Endodermal cell (in vitro differentiated cells): Measurements from ENCODE around the gene HS3ST3A1. TPM values are rescaled to one million over a fixed set of nuclear protein-coding genes. Genes with fewer than 3 reads are reported as not detected.

Source experiments
- DNase-seq: peaks from one replicate; pipeline ENCODE4 v3.0.0-alpha.2; 2017
- H3K27ac ChIP-seq: 2 replicates; pipeline ENCODE4 v1.5.1; 2013; ENCODE audit warnings: mild to moderate bottlenecking, low read depth, low read length, moderate library complexity
- H3K27me3 ChIP-seq: 2 replicates; pipeline ENCODE4 v1.6.1; 2013; ENCODE audit warnings: mild to moderate bottlenecking, low read length, moderate library complexity; ENCODE audit not compliant: insufficient read depth, control insufficient read depth, poor library complexity, severe bottlenecking
- H3K36me3 ChIP-seq: 2 replicates; pipeline ENCODE4 v1.7.0; 2013; ENCODE audit warnings: mild to moderate bottlenecking, low read length, moderate library complexity; ENCODE audit not compliant: control insufficient read depth, insufficient read depth
- H3K4me1 ChIP-seq: one replicate; pipeline ENCODE4 v1.7.0; 2013; ENCODE audit warnings: low read length; ENCODE audit not compliant: control insufficient read depth, insufficient read depth
- H3K4me3 ChIP-seq: 2 replicates; pipeline ENCODE4 v1.5.1; 2013; ENCODE audit warnings: mild to moderate bottlenecking, low read length, moderate library complexity
- H3K9ac ChIP-seq: 2 replicates; pipeline ENCODE4 v1.6.1; 2013; ENCODE audit warnings: mild to moderate bottlenecking, low read length, moderate library complexity; ENCODE audit not compliant: poor library complexity, severe bottlenecking; ENCODE audit errors: extremely low read depth
- H3K9me3 ChIP-seq: 2 replicates; pipeline ENCODE4 v1.6.1; 2013; ENCODE audit warnings: mild to moderate bottlenecking, low read length, moderate library complexity; ENCODE audit not compliant: control insufficient read depth
- H3K27ac Mint-ChIP-seq: 2 replicates; pipeline ENCODE4 v1.8.0; 2020; ENCODE audit warnings: mixed read lengths
- H3K27me3 Mint-ChIP-seq: 2 replicates; pipeline ENCODE4 v1.8.0; 2021; ENCODE audit warnings: mild to moderate bottlenecking, mixed read lengths; ENCODE audit not compliant: insufficient read depth
- H3K36me3 Mint-ChIP-seq: 2 replicates; pipeline ENCODE4 v1.8.0; 2020; ENCODE audit warnings: low read depth, mixed read lengths
- H3K4me1 Mint-ChIP-seq: 2 replicates; pipeline ENCODE4 v1.8.0; 2020; ENCODE audit warnings: mixed read lengths
- H3K4me3 Mint-ChIP-seq: 2 replicates; pipeline ENCODE4 v1.8.0; 2020; ENCODE audit warnings: mild to moderate bottlenecking, moderate library complexity, mixed read lengths
- H3K9me3 Mint-ChIP-seq: 2 replicates; pipeline ENCODE4 v1.8.0; 2020; ENCODE audit warnings: mild to moderate bottlenecking, mixed read lengths
- WGBS, 2 experiments: methylation state at CpG; one replicate each; pipeline versions ENCODE4 v1.1.5 to v1.1.7; 2013; ENCODE audit warnings: missing lambda C conversion rate in 2 of 2, mixed read lengths in 1 of 2; ENCODE audit not compliant: insufficient coverage in 1 of 2, insufficient read length in 1 of 2; 5-methylcytosine and 5-hydroxymethylcytosine counted together
- long read RNA-seq, 4 experiments: library from polyadenylated mRNA in 2 of 4; library from RNA in 1 of 4; library from capped mRNA in 1 of 4; stranded (forward) in 3 of 4; unstranded in 1 of 4; transcript quantifications; one replicate each; pipeline ENCODE4 v2.0.0, GENCODE V29; 2020 to 2021; ENCODE audit warnings: inconsistent platforms in 1 of 4
- polyA plus RNA-seq, 2 experiments: library from polyadenylated mRNA; stranded (reverse); fragments of 50-300 nt; gene quantifications; one replicate each; pipeline ENCODE4 v1.2.3, GENCODE V29; 2013
- total RNA-seq, 2 donors: library from RNA; stranded (reverse); fragmentation: NEBNext Ultra II Directional in 1 of 2; extraction: Animal tissue kit (Norgen Biotek cat#: 25700) in 1 of 2; gene quantifications; 2 replicates in 1 of 2; 3 replicates in 1 of 2; pipeline ENCODE4 v1.2.1, GENCODE V29; 2021
- TF ChIP-seq, protein P1 (sequence below): fragments of 200-600 bp; sonication (generic); conservative IDR thresholded peaks from 2 replicates; pipeline ENCODE4 v1.5.0; 2021; ENCODE audit warnings: antibody characterized with exemption, mild to moderate bottlenecking

Gene HS3ST3A1
- total RNA-seq = 1 to 10 TPM; 1.9 to 2.4 TPM
- 4.1 TPM for polyA plus RNA-seq (2013, experiment 1 of 2)
- 4.3 TPM for polyA plus RNA-seq (2013, experiment 2 of 2)
- long read RNA-seq, experiment 1 = 0 reads
- long read RNA-seq, experiment 2, transcript HS3ST3A1-201 (2 exons, 2,527 nt) = major isoform, 5 of 6 reads
- long read RNA-seq, experiment 2, partial matches to known transcripts = 0 of 6 reads
- long read RNA-seq, experiment 2, other reads (novel, unspliced or antisense) = 1 of 6 reads
- long read RNA-seq, experiment 3 = 0 reads
- long read RNA-seq, experiment 4 = 0 reads

DNA sequence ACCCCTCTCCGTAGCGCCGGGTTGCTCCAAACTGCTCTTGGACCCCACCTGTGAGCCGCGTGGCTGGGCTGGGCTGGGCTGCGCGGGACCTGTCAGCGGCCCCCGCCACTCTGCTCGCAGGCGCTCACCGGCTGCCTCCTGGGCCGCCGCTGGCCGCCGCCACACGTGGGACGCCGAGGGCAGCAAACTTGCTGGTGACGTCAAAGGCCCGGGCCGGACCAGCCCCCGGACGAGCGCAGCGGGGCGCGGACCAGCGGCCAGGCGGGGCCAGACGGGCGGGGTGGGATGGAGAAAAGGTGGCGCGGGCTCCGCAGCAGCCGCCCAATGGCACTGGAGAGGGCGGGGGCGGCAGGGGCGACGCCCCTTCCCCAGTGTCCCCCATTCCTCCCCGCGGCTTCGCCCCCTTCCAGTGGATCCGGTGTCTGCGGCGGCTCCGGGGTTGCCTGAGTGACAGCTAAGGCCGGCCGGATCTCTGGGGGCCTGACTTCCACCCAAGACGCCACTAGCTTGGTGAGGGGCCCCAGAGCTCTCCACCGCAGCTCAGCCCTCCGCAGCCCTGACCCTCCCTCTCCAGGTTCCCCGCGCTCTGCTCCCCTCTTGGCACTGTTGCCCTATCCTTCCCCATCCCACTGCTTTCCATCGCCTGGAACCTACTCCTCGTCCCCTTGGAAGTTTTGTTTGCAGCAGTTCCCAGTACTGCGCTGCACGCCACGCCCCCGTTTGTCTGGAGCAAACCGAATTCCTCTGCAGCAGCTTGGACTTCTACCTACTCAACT lies at the start of gene HS3ST3A1:
Gene HS3ST3A1, minus strand, starts transcription at position 154 of the 776 bp plus-strand sequence. CDS start 800 bp downstream, outside the sequence.
- H3K27ac Mint-ChIP-seq = peak within 1 kb of the TSS; percentile 86
- Histone ChIP-seq H3K27ac (peak within 1 kb of the TSS; percentile 21), H3K36me3 (no peaks in the 10 kb centered on the region), H3K4me1 (no peaks in the 10 kb centered on the region), H3K9me3 (no peaks in the 10 kb centered on the region), H3K9ac (peak within 1 kb of the TSS; percentile 38), H3K27me3 (peaks cover 29% of the 10 kb centered on the region), H3K4me3 (peak within 1 kb of the TSS; percentile 86)
- peak within 1 kb of the TSS; percentile 76 for H3K4me3 Mint-ChIP-seq
- H3K9me3 Mint-ChIP-seq = peaks cover 4% of the 10 kb centered on the region
- H3K4me1 Mint-ChIP-seq = peaks cover 19% of the 10 kb centered on the region
- peaks cover 64% of the 10 kb centered on the region for H3K27me3 Mint-ChIP-seq
- peak; percentile 97 for DNase-seq
- TF ChIP-seq, protein P1, sequence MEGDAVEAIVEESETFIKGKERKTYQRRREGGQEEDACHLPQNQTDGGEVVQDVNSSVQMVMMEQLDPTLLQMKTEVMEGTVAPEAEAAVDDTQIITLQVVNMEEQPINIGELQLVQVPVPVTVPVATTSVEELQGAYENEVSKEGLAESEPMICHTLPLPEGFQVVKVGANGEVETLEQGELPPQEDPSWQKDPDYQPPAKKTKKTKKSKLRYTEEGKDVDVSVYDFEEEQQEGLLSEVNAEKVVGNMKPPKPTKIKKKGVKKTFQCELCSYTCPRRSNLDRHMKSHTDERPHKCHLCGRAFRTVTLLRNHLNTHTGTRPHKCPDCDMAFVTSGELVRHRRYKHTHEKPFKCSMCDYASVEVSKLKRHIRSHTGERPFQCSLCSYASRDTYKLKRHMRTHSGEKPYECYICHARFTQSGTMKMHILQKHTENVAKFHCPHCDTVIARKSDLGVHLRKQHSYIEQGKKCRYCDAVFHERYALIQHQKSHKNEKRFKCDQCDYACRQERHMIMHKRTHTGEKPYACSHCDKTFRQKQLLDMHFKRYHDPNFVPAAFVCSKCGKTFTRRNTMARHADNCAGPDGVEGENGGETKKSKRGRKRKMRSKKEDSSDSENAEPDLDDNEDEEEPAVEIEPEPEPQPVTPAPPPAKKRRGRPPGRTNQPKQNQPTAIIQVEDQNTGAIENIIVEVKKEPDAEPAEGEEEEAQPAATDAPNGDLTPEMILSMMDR = no peak
- WGBS, 2 experiments = 0 to 5% methylated on average over 4 to 59 of the region's 61 CpGs
- H3K36me3 Mint-ChIP-seq = no peaks in the 10 kb centered on the region

DNA sequence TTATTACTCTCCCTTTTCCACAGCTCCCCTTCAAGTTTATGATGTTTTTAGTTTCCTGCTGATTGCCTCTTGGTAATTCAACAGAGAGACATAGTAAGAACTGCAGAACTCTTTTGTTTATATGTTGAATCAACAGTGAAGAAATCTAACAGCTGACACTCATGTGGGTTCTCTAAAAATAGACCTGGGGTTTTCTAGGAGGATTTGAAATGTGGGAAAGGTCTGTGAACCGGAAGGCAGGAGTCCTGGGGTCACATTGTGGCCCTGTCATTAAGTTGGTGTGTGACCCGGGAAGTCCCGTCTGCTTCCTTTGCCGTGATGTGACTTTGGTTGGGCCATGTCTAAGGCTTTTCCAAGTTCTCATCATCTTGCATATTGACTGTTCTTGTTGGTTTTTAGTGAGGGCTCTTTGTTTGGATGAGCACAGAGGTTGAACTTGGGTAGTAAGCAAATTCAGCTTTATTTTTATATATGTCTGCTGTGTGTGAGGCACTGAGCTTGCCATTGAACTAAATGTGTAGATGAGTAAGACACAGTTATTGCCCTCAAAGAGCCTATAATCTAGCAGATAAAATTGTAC lies 48.5 kb upstream of the HS3ST3A1 start:
- H3K27me3 ChIP-seq = no peaks in the 10 kb centered on the region
- no peaks in the 10 kb centered on the region for H3K9me3 Mint-ChIP-seq
- H3K4me3 Mint-ChIP-seq = no peak overlapping the region
- no peaks in the 10 kb centered on the region for H3K36me3 ChIP-seq
- H3K4me1 Mint-ChIP-seq = no peaks in the 10 kb centered on the region
- H3K27ac ChIP-seq = no peak overlapping the region
- DNase-seq = no peak
- WGBS, 2 experiments = 94 to 100% methylated on average over 1 to 4 of the region's 4 CpGs
- H3K9me3 ChIP-seq = no peaks in the 10 kb centered on the region
- TF ChIP-seq, protein P1 = no peak
- no peak overlapping the region for H3K27ac Mint-ChIP-seq
- H3K36me3 Mint-ChIP-seq = no peaks in the 10 kb centered on the region
- no peak overlapping the region for H3K9ac ChIP-seq
- no peaks in the 10 kb centered on the region for H3K4me1 ChIP-seq
- H3K4me3 ChIP-seq = no peak overlapping the region
- H3K27me3 Mint-ChIP-seq = peaks cover 3% of the 10 kb centered on the region

DNA sequence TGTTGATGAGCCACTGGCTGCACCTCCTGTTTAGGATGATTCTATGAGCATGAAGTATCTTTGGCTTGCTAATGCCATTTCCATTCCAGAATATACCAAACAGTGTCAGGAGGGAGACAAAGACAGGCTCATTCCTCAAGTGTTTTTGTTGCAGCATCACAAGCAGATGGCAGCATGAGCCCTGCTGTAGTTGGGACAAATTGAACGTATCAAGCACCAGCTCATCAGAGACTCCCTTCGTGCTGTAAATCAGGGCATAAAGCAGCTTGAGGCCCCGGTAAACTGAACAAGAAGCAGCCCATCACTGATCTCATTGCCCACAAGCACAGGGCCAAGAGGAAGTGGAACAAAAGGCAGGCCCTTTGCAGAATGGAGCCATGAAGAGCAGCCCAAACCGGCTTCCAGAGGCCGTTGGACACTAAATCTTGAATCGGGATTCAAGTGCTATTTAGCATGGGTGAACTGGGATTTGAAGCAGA lies 45.9 kb upstream of the HS3ST3A1 start:
- no peaks in the 10 kb centered on the region for H3K4me1 ChIP-seq
- no peak overlapping the region for H3K4me3 Mint-ChIP-seq
- H3K4me3 ChIP-seq = no peak overlapping the region
- peaks cover 3% of the 10 kb centered on the region for H3K4me1 Mint-ChIP-seq
- H3K27me3 ChIP-seq = no peaks in the 10 kb centered on the region
- TF ChIP-seq, protein P1 = peak; percentile 15
- no peak overlapping the region for H3K27ac ChIP-seq
- no peaks in the 10 kb centered on the region for H3K36me3 ChIP-seq
- WGBS, 2 experiments = 82 to 90% methylated on average over 6 of the region's 6 CpGs
- no peaks in the 10 kb centered on the region for H3K9me3 ChIP-seq
- H3K36me3 Mint-ChIP-seq = no peaks in the 10 kb centered on the region
- no peaks in the 10 kb centered on the region for H3K9me3 Mint-ChIP-seq
- no peak for DNase-seq
- no peak overlapping the region for H3K9ac ChIP-seq
- peaks cover 5% of the 10 kb centered on the region for H3K27me3 Mint-ChIP-seq
- no peak overlapping the region for H3K27ac Mint-ChIP-seq
